Pancreas (tissue), 10 donors: ENCODE results near the gene KLHL1. TPM values are rescaled to one million over a fixed set of nuclear protein-coding genes. Genes with fewer than 3 reads are reported as not detected.

ENCODE experiments used
- ATAC-seq, 4 donors: fragments of 200-7000 bp; cut with Tn5 transposase; one replicate each; pipeline versions ENCODE4 v1.8.0 to v1.9.1; 2020; ENCODE audit warnings: mild to moderate bottlenecking in 4 of 4, moderate library complexity in 4 of 4
- DNase-seq, 6 donors: peaks; one replicate each; pipeline ENCODE4 v3.0.0-alpha.2; 2020
- FAIRE-seq: peaks from 2 replicates; lab custom pipeline; 2012; peaks lifted over from hg19 to GRCh38; lab: Jason Lieb, UNC
- H3K27ac ChIP-seq, 4 donors: fragments of 200-600 bp; sonication (generic); 1 replicate in 3 of 4; 2 replicates in 1 of 4; pipeline versions ENCODE4 v1.5.0 to v1.8.0; 2020
- H3K27me3 ChIP-seq, 4 donors: fragments of 200-600 bp; one replicate each; pipeline ENCODE4 v1.8.0; 2021
- H3K36me3 ChIP-seq, 3 donors: fragments of 200-600 bp; sonication (generic) in 1 of 3; one replicate each; pipeline versions ENCODE4 v1.5.0 to v1.8.0; 2020 to 2021
- H3K4me1 ChIP-seq, 3 donors: fragments of 200-600 bp; one replicate each; pipeline ENCODE4 v1.8.0; 2021
- H3K4me3 ChIP-seq, 4 donors: fragments of 200-600 bp; sonication (generic) in 2 of 4; one replicate each; pipeline versions ENCODE4 v1.5.0 to v1.8.0; 2020 to 2021
- H3K9me3 ChIP-seq, 4 donors: fragments of 200-600 bp; one replicate each; pipeline ENCODE4 v1.8.0; 2021
- WGBS, 2 donors: extraction: QIAGEN DNeasy Blood & Tissue Kit; methylation state at CpG; one replicate each; pipeline ENCODE4 v1.1.7; 2013; 5-methylcytosine and 5-hydroxymethylcytosine counted together
- intact Hi-C, 3 donors: fragments of 100-400 bp; cut with DNase I; formaldehyde crosslinking; loops; one replicate each; pipeline versions ENCODE4 v1.11.1 to v1.14.2; 2022
- polyA plus RNA-seq, 2 donors: library from polyadenylated mRNA; stranded (reverse); fragments of 200-250 nt; gene quantifications; one replicate each; pipeline ENCODE4 v1.2.3, GENCODE V29; 2013
- total RNA-seq, 6 donors: library from RNA; stranded (reverse); fragmentation: NEBNext Ultra II Directional in 4 of 6; extraction: Animal tissue kit (Norgen Biotek cat#: 25700) in 4 of 6; gene quantifications; one replicate each; pipeline versions ENCODE4 v1.2.1 to v1.2.4, GENCODE V29; 2021 to 2023
- TF ChIP-seq, protein P1 (sequence below), 4 donors: fragments of 200-600 bp; sonication (generic) in 3 of 4; IDR thresholded peaks; one replicate each; pipeline versions ENCODE4 v1.5.0 to v1.8.0; 2021; ENCODE audit warnings: antibody characterized with exemption in 4 of 4
- donor health status: healthy with polysubstance abuse.
- donor health status: DM: no; HTN: no; CAD: no; lungs with moderate emphysema.
- donor health status: DM: no; HTN: no; CAD: no.
- donor health status: control.
- donor health status: control.
- donor health status: Bipolar disorder and iron deficiency.
- donor health status: DM: yes; HTN: yes; CAD: no.
- donor health status: DM: no; HTN: no; CAD: no.
- donor health status: DM: no; HTN: no; CAD: no.
- donor health status: DM: yes; HTN: yes; CAD: no.

KLHL1 gene
- total and polyA plus RNA-seq, 8 donors, result 0.04 to 0.59 (median 0.14) TPM; not detected in 3

DNA sequence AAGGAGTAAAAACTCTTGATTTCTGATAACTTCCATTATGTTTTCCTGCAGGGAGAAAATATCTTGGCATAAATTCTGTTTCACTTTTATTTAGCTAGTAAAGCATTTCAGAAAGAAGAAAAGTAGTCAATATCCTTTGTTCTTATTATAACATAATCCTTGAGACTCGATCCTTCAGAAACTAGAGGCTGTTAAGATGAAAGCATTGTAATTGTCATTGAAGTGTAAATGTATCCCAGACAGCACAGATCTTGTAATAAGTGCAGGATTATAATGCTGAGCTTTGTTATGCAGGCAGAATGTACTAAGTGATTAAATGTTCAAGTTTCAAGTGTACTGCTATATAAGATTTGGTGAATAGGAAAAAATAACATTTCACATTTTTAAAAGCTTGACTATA is 225.8 kb downstream of the KLHL1 start:
- Histone ChIP-seq H3K9me3 (no peaks in the 10 kb centered on the region), H3K27me3 (no peaks in the 10 kb centered on the region), H3K36me3 (no peaks in the 10 kb centered on the region), H3K4me3 (no peak overlapping the region), H3K27ac (no peak overlapping the region), H3K4me1 (no peaks in the 10 kb centered on the region)
- FAIRE-seq, result no peak
- 78 to 90% methylated on average over 1 of the region's 1 CpG for WGBS, 2 donors
- no peak for ATAC-seq
- TF ChIP-seq, protein P1, sequence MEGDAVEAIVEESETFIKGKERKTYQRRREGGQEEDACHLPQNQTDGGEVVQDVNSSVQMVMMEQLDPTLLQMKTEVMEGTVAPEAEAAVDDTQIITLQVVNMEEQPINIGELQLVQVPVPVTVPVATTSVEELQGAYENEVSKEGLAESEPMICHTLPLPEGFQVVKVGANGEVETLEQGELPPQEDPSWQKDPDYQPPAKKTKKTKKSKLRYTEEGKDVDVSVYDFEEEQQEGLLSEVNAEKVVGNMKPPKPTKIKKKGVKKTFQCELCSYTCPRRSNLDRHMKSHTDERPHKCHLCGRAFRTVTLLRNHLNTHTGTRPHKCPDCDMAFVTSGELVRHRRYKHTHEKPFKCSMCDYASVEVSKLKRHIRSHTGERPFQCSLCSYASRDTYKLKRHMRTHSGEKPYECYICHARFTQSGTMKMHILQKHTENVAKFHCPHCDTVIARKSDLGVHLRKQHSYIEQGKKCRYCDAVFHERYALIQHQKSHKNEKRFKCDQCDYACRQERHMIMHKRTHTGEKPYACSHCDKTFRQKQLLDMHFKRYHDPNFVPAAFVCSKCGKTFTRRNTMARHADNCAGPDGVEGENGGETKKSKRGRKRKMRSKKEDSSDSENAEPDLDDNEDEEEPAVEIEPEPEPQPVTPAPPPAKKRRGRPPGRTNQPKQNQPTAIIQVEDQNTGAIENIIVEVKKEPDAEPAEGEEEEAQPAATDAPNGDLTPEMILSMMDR (IDR thresholded peaks at IDR 0.05), result no peak
- DNase-seq, result no peak
- intact Hi-C loops, result no loop called here

DNA sequence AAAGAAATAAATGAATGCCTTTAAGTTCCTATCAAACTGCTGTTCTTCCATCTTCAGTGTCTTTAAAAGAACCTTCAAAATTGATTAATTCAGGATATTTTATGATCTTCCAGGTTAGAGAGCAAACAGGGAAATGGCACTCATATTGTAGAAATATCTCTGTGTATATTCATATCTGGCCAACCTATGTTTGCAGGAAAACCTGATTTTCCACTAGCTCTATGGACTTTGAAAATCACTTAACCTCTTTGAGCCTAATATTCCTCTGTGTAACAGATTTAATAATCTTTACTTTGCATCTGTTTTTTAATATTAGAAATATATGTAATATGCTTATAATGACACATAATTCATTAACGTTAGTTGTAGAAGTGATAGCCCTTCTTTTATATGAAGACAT is 228.3 kb downstream of the KLHL1 start:
- no peak for FAIRE-seq
- intact Hi-C loops, result no loop called here

DNA sequence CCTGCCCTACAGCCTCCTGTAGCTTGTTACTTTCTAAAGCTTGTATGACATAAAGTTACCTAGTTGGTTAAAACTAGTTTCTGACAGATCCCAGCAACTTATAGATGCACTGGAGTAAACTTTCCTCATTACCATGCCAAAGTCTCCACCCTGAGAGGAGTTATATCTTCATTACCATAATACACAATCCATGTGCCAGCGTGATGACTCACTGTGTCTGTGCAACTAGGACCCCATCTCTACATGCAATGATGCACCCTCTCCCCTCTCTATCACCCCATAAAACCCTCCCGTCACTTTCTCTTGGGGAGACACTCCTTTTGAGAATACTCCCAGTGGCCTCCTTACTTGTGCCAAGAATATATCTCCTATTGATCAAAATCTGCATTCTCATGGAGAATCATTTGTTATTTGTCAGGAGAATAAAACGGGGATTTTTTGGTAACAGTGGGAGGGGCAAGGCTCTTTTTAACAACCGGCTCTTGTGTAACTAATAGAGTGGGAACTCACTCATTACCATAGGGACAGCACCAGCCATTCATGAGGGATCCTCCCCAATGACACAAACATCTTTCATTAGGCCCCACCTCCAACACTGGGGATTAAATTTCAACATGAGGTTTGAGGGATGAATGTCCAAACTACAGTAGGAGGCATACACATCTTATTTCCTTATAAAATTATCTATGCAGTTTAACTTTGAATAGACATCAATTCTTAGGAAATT is 235.8 kb downstream of the KLHL1 start:
- DNase-seq, result no peak
- no peaks in the 10 kb centered on the region for H3K27me3 ChIP-seq
- no peak for ATAC-seq
- intact Hi-C loops, result no loop called here
- no peak for FAIRE-seq
- no peaks in the 10 kb centered on the region for H3K36me3 ChIP-seq
- no peaks in the 10 kb centered on the region for H3K4me1 ChIP-seq
- no peak overlapping the region for H3K27ac ChIP-seq
- H3K9me3 ChIP-seq, result no peaks in the 10 kb centered on the region
- H3K4me3 ChIP-seq, result no peak overlapping the region
- 74 to 81% methylated on average over 4 of the region's 4 CpGs for WGBS, 2 donors
- TF ChIP-seq, protein P1 (IDR thresholded peaks at IDR 0.05), result no peak

More for the DNA sequence above, 228.3 kb downstream of the KLHL1 start:
- no peak overlapping the region for H3K27ac ChIP-seq
- ATAC-seq, result no peak
- H3K4me3 ChIP-seq, result no peak overlapping the region
- H3K9me3 ChIP-seq, result no peaks in the 10 kb centered on the region
- 49 to 58% methylated on average over 1 of the region's 1 CpG for WGBS, 2 donors
- TF ChIP-seq, protein P1 (IDR thresholded peaks at IDR 0.05), result no peak
- no peaks in the 10 kb centered on the region for H3K27me3 ChIP-seq
- DNase-seq, result no peak
- H3K36me3 ChIP-seq, result no peaks in the 10 kb centered on the region
- H3K4me1 ChIP-seq, result no peaks in the 10 kb centered on the region

DNA sequence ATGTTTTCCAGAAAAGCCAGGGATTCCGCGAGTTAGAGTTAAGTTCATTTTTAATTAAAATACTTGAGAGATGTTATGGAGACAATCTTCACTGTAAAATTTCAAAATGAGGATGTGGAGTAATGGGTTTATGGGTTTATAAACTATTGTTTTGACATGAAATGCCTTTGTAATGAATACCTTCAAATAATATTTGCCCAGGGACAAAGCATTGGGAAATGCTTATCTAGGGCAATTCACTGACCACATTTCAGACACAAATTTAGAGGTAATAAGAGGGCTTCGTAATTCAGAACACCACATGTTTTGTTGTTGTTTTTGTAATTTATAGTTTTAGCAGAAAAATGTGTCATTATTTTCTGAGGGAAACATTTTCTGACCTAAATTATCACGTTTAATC is 241.7 kb downstream of the KLHL1 start:
- DNase-seq, result no peak
- no peak overlapping the region for H3K27ac ChIP-seq
- intact Hi-C loops, result loop anchor here in 1 of 3 donors (10.0 kb wide), 1 partner anchor 698 kb away; no protein-coding TSS in a partner anchor
- H3K4me1 ChIP-seq, result no peaks in the 10 kb centered on the region
- H3K9me3 ChIP-seq, result no peaks in the 10 kb centered on the region
- 66 to 67% methylated on average over 4 of the region's 4 CpGs for WGBS, 2 donors
- H3K36me3 ChIP-seq, result no peaks in the 10 kb centered on the region
- no peak for FAIRE-seq
- TF ChIP-seq, protein P1 (IDR thresholded peaks at IDR 0.05), result no peak
- no peak for ATAC-seq
- no peak overlapping the region for H3K4me3 ChIP-seq
- peaks cover 0 to 3% (median 0%) of the 10 kb centered on the region in 4 donors for H3K27me3 ChIP-seq
